ENCODE data around the gene RNPEPL1. TPM values are rescaled to one million over a fixed set of nuclear protein-coding genes. Genes with fewer than 3 reads are reported as not detected.

The RNPEPL1 gene
- polyA plus RNA-seq, 3 donors = 15.4 to 100 (median 36.4) TPM

GRCh38 chr2:240557808-240558207 is 10.5 kb upstream of the RNPEPL1 start, which contains the start of gene ANKMY1:
TSS of gene ANKMY1 (minus strand) at chr2:240557988. CDS start at chr2:240557335, 653 bp downstream.
- WGBS (ENCODE audit: insufficient coverage) = 7% methylated on average over 42 of the region's 47 CpGs
- peaks cover 53% of the 10 kb centered on the region for H4K20me1 ChIP-seq (ENCODE audit: insufficient read depth, low read length)
- H3K9ac ChIP-seq (ENCODE audit: insufficient read depth, low read length, poor library complexity, severe bottlenecking) = peak within 1 kb of the TSS; percentile 15
- no peaks in the 10 kb centered on the region for H3K27me3 ChIP-seq (ENCODE audit: control insufficient read depth in 2 of 2, insufficient read depth in 2 of 2, low read length in 2 of 2)
- peak within 1 kb of the TSS; percentile 66 for H3K4me2 ChIP-seq (replicated peaks; ENCODE audit: extremely low read depth, low read length, poor library complexity, severe bottlenecking)
- peaks cover 71% of the 10 kb centered on the region for H3K79me2 ChIP-seq (ENCODE audit: insufficient read depth, low read length)
- H3K4me1 Mint-ChIP-seq = peaks cover 46% of the 10 kb centered on the region
- peak within 1 kb of the TSS in 1 of 3 experiments; percentile 63 for H3K4me3 ChIP-seq (replicated peaks in 1 of 3; ENCODE audit: low read depth in 2 of 3, low read length in 3 of 3)
- H3K9me3 Mint-ChIP-seq = peaks cover 0 to 4% (median 0%) of the 10 kb centered on the region in 7 donors
- no peak within 1 kb of the TSS for H2AFZ ChIP-seq (ENCODE audit: insufficient read depth, low read depth, low read length, poor library complexity, severe bottlenecking)
- peaks cover 0 to 7% (median 4%) of the 10 kb centered on the region in 3 donors for H3K27me3 Mint-ChIP-seq (ENCODE audit: low read depth in 3 of 3)
- peak; percentile 56 to 65 (median 59) for DNase-seq
- no peak within 1 kb of the TSS for H3K27ac ChIP-seq (ENCODE audit: low read depth in 1 of 2, low read length in 2 of 2)
- H3K36me3 Mint-ChIP-seq = peaks cover 40 to 45% of the 10 kb centered on the region in 2 donors
- intact Hi-C loops (cut with micrococcal nuclease) = loop anchor here in 1 of 2 donors (5.0 kb wide), 1 partner anchor 41 kb away; no protein-coding TSS in a partner anchor
- no peaks in the 10 kb centered on the region for H3K9me3 ChIP-seq (replicated peaks in 1 of 2; ENCODE audit: control insufficient read depth in 1 of 2, insufficient read depth in 1 of 2, low read length in 2 of 2)
- H3K4me3 Mint-ChIP-seq = peak within 1 kb of the TSS; percentile 39 to 78
- no peak for TF ChIP-seq CTCF (IDR thresholded peaks at IDR 0.05)
- peaks cover 47 to 62% of the 10 kb centered on the region in 2 donors for H3K4me1 ChIP-seq (ENCODE audit: control insufficient read depth in 1 of 2, insufficient read depth in 2 of 2, low read length in 2 of 2)
- peaks cover 10 to 33% of the 10 kb centered on the region in 2 donors for H3K36me3 ChIP-seq (replicated peaks in 1 of 2; ENCODE audit: control insufficient read depth in 1 of 2, insufficient read depth in 2 of 2, low read length in 2 of 2)
- peak within 1 kb of the TSS in 5 of 7 donors; percentile 19 to 84 (median 62) for H3K27ac Mint-ChIP-seq

GRCh38 chr2:240558236-240558761 is 10.0 kb upstream of the RNPEPL1 start:
- intact Hi-C loops (cut with micrococcal nuclease) = loop anchor here in 1 of 2 donors (5.0 kb wide), 1 partner anchor 41 kb away; no protein-coding TSS in a partner anchor
- peaks cover 36 to 45% of the 10 kb centered on the region in 2 donors for H3K36me3 Mint-ChIP-seq

More at GRCh38 chr2:240558236-240558761, 10.0 kb upstream of the RNPEPL1 start:
- H3K27me3 ChIP-seq (ENCODE audit: control insufficient read depth in 2 of 2, insufficient read depth in 2 of 2, low read length in 2 of 2) = no peaks in the 10 kb centered on the region
- Mint-ChIP-seq H3K27ac (peak overlapping the region in 4 of 7 donors; percentile 32 to 84 (median 68)), H3K4me3 (peak overlapping the region in 1 of 2 donors; percentile 78), H3K4me1 (peaks cover 51% of the 10 kb centered on the region), H3K9me3 (peaks cover 0 to 4% (median 0%) of the 10 kb centered on the region in 7 donors), H3K27me3 (ENCODE audit: low read depth in 3 of 3) (peaks cover 0 to 7% (median 4%) of the 10 kb centered on the region in 3 donors)
- WGBS (ENCODE audit: insufficient coverage) = 85% methylated on average over 18 of the region's 18 CpGs
- no peak overlapping the region for H2AFZ ChIP-seq (ENCODE audit: insufficient read depth, low read depth, low read length, poor library complexity, severe bottlenecking)
- H3K4me3 ChIP-seq (replicated peaks in 1 of 3; ENCODE audit: low read depth in 2 of 3, low read length in 3 of 3) = peak overlapping the region in 1 of 3 experiments; percentile 63
- H3K27ac ChIP-seq (ENCODE audit: low read depth in 1 of 2, low read length in 2 of 2) = no peak overlapping the region
- H3K4me1 ChIP-seq (ENCODE audit: control insufficient read depth in 1 of 2, insufficient read depth in 2 of 2, low read length in 2 of 2) = peaks cover 52 to 67% of the 10 kb centered on the region in 2 donors
- H3K4me2 ChIP-seq (replicated peaks; ENCODE audit: extremely low read depth, low read length, poor library complexity, severe bottlenecking) = peak overlapping the region; percentile 66
- no peak for DNase-seq
- no peak for TF ChIP-seq CTCF (IDR thresholded peaks at IDR 0.05)
- peaks cover 5 to 28% of the 10 kb centered on the region in 2 donors for H3K36me3 ChIP-seq (replicated peaks in 1 of 2; ENCODE audit: control insufficient read depth in 1 of 2, insufficient read depth in 2 of 2, low read length in 2 of 2)
- H3K9me3 ChIP-seq (replicated peaks in 1 of 2; ENCODE audit: control insufficient read depth in 1 of 2, insufficient read depth in 1 of 2, low read length in 2 of 2) = no peaks in the 10 kb centered on the region
- no peak overlapping the region for H3K9ac ChIP-seq (ENCODE audit: insufficient read depth, low read length, poor library complexity, severe bottlenecking)
- peaks cover 53% of the 10 kb centered on the region for H4K20me1 ChIP-seq (ENCODE audit: insufficient read depth, low read length)
- H3K79me2 ChIP-seq (ENCODE audit: insufficient read depth, low read length) = peaks cover 71% of the 10 kb centered on the region

All from CD14-positive monocyte (primary cell).